T-helper 2 cell (primary cell): Measurements from ENCODE around the gene MRPS7.

ENCODE experiments used
- DNase-seq, 5 experiments: peaks; one replicate each; pipeline versions ENCODE4 v3.0.0 to v3.0.0-alpha.2; 2012 to 2022

The MRPS7 gene

DNA sequence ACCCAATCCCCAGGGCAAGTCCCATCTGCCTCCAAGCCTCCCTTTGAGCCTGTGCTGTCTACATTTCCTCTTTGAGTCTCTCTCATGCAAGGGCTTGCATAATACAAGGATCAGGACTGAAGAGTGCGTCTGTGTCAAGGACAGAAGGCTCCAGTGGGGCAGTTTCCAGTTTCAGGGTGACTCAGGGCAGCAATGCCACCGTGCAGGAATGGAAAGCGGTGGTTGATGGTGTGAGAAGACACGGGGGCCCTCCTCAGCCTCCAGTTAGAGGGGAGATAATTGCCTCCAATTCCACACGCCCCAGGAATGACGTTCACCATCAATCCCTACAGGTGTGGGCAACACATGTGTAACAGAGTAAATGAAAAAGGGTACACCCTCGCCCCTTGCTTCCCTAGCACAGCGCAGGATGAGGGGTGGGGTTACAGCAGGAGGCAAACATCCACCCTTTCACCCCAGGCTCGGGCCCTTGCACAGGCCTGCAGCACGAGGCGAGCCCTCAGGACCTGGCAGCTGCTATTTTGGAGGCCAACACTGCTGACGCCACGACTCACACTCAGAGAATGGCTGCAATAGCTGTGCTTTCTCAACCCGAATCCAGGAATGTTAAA is 52.4 kb downstream of the MRPS7 start:
- no peak for DNase-seq

DNA sequence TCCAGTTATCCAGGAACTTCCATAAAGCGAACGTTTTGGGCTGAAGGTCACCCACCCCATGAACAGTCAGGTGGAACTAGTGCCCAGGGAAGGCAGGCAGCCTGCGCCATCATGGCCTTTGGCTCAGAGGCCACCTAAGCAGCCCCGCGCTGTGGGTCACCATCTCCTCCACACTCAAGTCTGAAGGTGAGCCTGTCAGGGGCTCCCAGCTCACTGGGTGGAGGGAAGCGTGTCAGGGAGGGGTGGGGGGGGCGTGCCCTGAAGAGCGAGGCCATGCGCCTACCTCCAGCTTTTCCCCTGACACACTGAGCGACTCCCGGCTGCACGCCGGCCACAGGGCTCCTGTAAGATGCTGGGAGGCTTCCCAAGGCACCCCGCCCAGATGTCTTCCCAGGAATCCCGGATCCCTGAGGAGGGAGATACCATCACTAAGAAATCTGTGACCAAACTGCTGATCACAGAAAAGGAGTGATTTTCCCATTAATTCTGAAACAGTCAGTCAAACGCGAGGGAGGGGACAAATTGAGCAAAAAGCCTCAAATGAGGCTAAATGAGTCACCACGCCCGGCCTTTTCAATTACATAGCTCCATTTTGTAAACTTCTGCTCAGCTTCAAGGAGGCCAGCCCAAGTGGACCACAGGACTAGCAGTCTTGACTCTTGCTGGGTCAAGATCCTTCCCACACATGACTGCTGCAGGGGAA is 54.0 kb downstream of the MRPS7 start:
- DNase-seq: peak in 1 of 5 experiments; percentile 54
